Measurements from ENCODE around the gene PTPN6. TPM values are rescaled to one million over a fixed set of nuclear protein-coding genes. Genes with fewer than 3 reads are reported as not detected.
A peak's percentile ranks its signal among the peaks of the same experiment; 100 is the strongest.

The PTPN6 gene
- total RNA-seq, 1 experiment from 2014 or later = 47.7 TPM

DNA sequence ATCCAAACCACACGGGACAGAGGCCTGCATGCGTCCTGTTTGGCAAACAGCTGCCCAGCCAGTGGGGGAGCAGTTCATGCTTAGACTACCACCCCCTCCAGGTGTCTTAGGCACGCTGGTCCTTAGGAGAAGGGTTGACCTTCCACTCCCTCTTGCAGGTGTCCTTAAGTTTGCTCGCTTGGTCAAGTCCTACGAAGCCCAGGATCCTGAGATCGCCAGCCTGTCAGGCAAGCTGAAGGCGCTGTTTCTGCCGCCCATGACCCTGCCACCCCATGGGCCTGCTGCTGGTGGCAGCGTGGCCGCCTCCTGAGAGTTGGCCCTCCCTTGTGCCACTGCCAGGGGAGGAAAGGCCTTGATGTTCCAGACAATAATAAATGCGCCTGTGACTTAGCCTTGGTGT, 5.5 kb upstream of the PTPN6 start:
- no peaks in the 10 kb centered on the region for H3K27me3 ChIP-seq (ENCODE audit: insufficient read depth, low read length)
- POLR2A ChIA-PET = interaction anchor here (0.6 to 7.7 kb wide), 19 partner anchors 8 to 692 kb away, joined by 3 to 269 read pairs (median 10); partner anchors contain the start of genes ATN1, C1RL, CDCA3 and MLF2
- CTCF ChIA-PET = interaction anchor here (0.6 to 6.1 kb wide), 12 partner anchors 8 to 200 kb away, joined by 3 to 101 read pairs (median 7); partner anchors contain the start of genes C1RL, LPCAT3 and SPSB2
- H3K9ac ChIP-seq (ENCODE audit: low read length) = peak overlapping the region; percentile 88
- DNase-seq (ENCODE audit: low read depth, low spot score) (no peak), ATAC-seq (no peak)
- RAD21 ChIA-PET (ENCODE audit: low non-redundant PET in 1 of 2, low total read pairs in 2 of 2, uncharacterized antibody in 2 of 2, unreplicated experiment in 2 of 2) = interaction anchor here (0.9 to 2.8 kb wide), 9 partner anchors 17 to 199 kb away, joined by 3 to 22 read pairs (median 4); partner anchors contain the start of gene C1RL (in 2 of the 2)
- H3K9me2 ChIP-seq (ENCODE audit: insufficient read depth) = no peaks in the 10 kb centered on the region
- H4K20me1 ChIP-seq (ENCODE audit: insufficient read depth) = no peaks in the 10 kb centered on the region
- peak overlapping the region; percentile 68 to 71 for H3K4me3 ChIP-seq (replicated peaks in 1 of 2; ENCODE audit: low read depth in 1 of 2, low read length in 2 of 2)
- peak overlapping the region; percentile 99 for H3K27ac ChIP-seq (ENCODE audit: low read depth, low read length)
- H3K4me2 ChIP-seq (ENCODE audit: low read length) = peak overlapping the region; percentile 92
- no peak overlapping the region for H2AFZ ChIP-seq (ENCODE audit: low read depth, low read length, poor library complexity, severe bottlenecking)
- H3K36me3 ChIP-seq (ENCODE audit: control insufficient read depth in 1 of 2, insufficient read depth in 2 of 2, low read length in 2 of 2) = peaks cover 2 to 6% of the 10 kb centered on the region in 2 experiments; a peak in 2 of 4 replicates
- peaks cover 16% of the 10 kb centered on the region for H3K79me2 ChIP-seq (ENCODE audit: insufficient read depth, low read length)
- H3K9me3 ChIP-seq (ENCODE audit: control insufficient read depth in 1 of 2, insufficient read depth in 1 of 2, low read depth in 1 of 2, low read length in 2 of 2) = no peaks in the 10 kb centered on the region
- no TSS peak for BruUV-seq (replicated peaks)
- TF ChIP-seq RAD21 (IDR thresholded peaks at IDR 0.05; ENCODE audit: low read depth) = no peak
- no peak for TF ChIP-seq ZFX (IDR thresholded peaks at IDR 0.05)
- no peak for TF ChIP-seq EZH2phosphoT487 (IDR thresholded peaks at IDR 0.05; ENCODE audit: borderline replicate concordance)
- TF ChIP-seq CEBPB (IDR thresholded peaks at IDR 0.05; ENCODE audit: low read depth) = no peak
- TF ChIP-seq, protein P1, sequence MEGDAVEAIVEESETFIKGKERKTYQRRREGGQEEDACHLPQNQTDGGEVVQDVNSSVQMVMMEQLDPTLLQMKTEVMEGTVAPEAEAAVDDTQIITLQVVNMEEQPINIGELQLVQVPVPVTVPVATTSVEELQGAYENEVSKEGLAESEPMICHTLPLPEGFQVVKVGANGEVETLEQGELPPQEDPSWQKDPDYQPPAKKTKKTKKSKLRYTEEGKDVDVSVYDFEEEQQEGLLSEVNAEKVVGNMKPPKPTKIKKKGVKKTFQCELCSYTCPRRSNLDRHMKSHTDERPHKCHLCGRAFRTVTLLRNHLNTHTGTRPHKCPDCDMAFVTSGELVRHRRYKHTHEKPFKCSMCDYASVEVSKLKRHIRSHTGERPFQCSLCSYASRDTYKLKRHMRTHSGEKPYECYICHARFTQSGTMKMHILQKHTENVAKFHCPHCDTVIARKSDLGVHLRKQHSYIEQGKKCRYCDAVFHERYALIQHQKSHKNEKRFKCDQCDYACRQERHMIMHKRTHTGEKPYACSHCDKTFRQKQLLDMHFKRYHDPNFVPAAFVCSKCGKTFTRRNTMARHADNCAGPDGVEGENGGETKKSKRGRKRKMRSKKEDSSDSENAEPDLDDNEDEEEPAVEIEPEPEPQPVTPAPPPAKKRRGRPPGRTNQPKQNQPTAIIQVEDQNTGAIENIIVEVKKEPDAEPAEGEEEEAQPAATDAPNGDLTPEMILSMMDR (IDR thresholded peaks at IDR 0.05 in 2 of 3, conservative IDR thresholded peaks at IDR 0.05 in 1 of 3; ENCODE audit: borderline replicate concordance in 1 of 3, insufficient read depth in 1 of 3, low read depth in 2 of 3, low read length in 2 of 3) = 0 out of 6 replicates have a peak, but pooled peaks of 1 of the 3 experiments have one; percentile 1
- TF ChIP-seq JUND (IDR thresholded peaks at IDR 0.05) = no peak
- TF ChIP-seq, protein P2, sequence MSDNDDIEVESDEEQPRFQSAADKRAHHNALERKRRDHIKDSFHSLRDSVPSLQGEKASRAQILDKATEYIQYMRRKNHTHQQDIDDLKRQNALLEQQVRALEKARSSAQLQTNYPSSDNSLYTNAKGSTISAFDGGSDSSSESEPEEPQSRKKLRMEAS (IDR thresholded peaks at IDR 0.05) = no peak
- no peak for TF ChIP-seq ELF1 (IDR thresholded peaks at IDR 0.05; ENCODE audit: borderline replicate concordance, low read depth)
- intact Hi-C loops (cut with micrococcal nuclease) = loop anchor here (1.0 to 10.0 kb wide), 3 partner anchors 16 to 692 kb away; no protein-coding TSS in a partner anchor
- H3K4me1 ChIP-seq (ENCODE audit: control insufficient read depth in 1 of 2, insufficient read depth in 2 of 2, low read length in 2 of 2) = peaks cover 25 to 70% of the 10 kb centered on the region in 2 experiments

All from HCT116 (cell line).